HK-2 (cell line): Measurements from ENCODE around the gene C12orf75.
"Not testable (repeated sequence)": the region's sequence is repeated elsewhere in the genome, so short reads cannot be mapped to it uniquely, and the experiment has no call there.

Source experiments
- DNase-seq: peaks from one replicate; pipeline ENCODE4 v3.0.0-alpha.2; 2018; ENCODE audit not compliant: unreplicated experiment

Gene C12orf75

GRCh38 chr12:105377077-105377476 is 46.6 kb downstream of the C12orf75 start:
- no peak for DNase-seq

GRCh38 chr12:105378911-105379310 is 48.4 kb downstream of the C12orf75 start:
- no peak for DNase-seq

- no peak for DNase-seq
Measured at GRCh38 chr12:105382771-105383622, 52.5 kb downstream of the C12orf75 start.

- DNase-seq: no peak
Measured at GRCh38 chr12:105384220-105384619, 53.7 kb downstream of the C12orf75 start.

GRCh38 chr12:105384916-105385535 is 54.5 kb downstream of the C12orf75 start:
- DNase-seq: no peak

- DNase-seq: no peak
Measured at GRCh38 chr12:105386431-105386830, 55.9 kb downstream of the C12orf75 start.

- DNase-seq: no peak
Measured at GRCh38 chr12:105391231-105391630, 60.7 kb downstream of the C12orf75 start.

- DNase-seq: no peak
Measured at GRCh38 chr12:105393587-105393986, 63.1 kb downstream of the C12orf75 start.

GRCh38 chr12:105396024-105396423 is 65.5 kb downstream of the C12orf75 start:
- DNase-seq: no peak

- no peak for DNase-seq
Measured at GRCh38 chr12:105396983-105397382, 66.5 kb downstream of the C12orf75 start.

GRCh38 chr12:105398930-105399329 is 68.4 kb downstream of the C12orf75 start:
- no peak for DNase-seq

- no peak for DNase-seq
Measured at GRCh38 chr12:105399428-105400081, 69.1 kb downstream of the C12orf75 start.

GRCh38 chr12:105400227-105400626 is 69.7 kb downstream of the C12orf75 start:
- no peak for DNase-seq

GRCh38 chr12:105401198-105401597 is 70.7 kb downstream of the C12orf75 start:
- no peak for DNase-seq

GRCh38 chr12:105402366-105402765 is 71.9 kb downstream of the C12orf75 start:
- DNase-seq: no peak

GRCh38 chr12:105403095-105403494 is 72.6 kb downstream of the C12orf75 start:
- no peak for DNase-seq

- not testable (repeated sequence) for DNase-seq
Measured at GRCh38 chr12:105404134-105404533, 73.6 kb downstream of the C12orf75 start.

GRCh38 chr12:105406497-105406896 is 76.0 kb downstream of the C12orf75 start:
- no peak for DNase-seq

- DNase-seq: no peak
Measured at GRCh38 chr12:105409279-105409678, 78.8 kb downstream of the C12orf75 start.

- no peak for DNase-seq
Measured at GRCh38 chr12:105409801-105410471, 79.4 kb downstream of the C12orf75 start.

GRCh38 chr12:105413911-105414487 is 83.5 kb downstream of the C12orf75 start:
- no peak for DNase-seq

GRCh38 chr12:105417732-105418131 is 87.2 kb downstream of the C12orf75 start:
- DNase-seq: no peak
